Renal pelvis (tissue), 4 donors: ENCODE measurements around the gene FRMD8. TPM values are rescaled to one million over a fixed set of nuclear protein-coding genes. Genes with fewer than 3 reads are reported as not detected.
"Not testable (repeated sequence)": the region's sequence is repeated elsewhere in the genome, so short reads cannot be mapped to it uniquely, and the experiment has no call there.

ENCODE experiments used
- DNase-seq: peaks from one replicate; pipeline ENCODE4 v3.0.0-alpha.2; 2013
- polyA plus RNA-seq, 3 donors: library from polyadenylated mRNA; unstranded; fragments of 120-200 nt; gene quantifications; one replicate each; pipeline ENCODE4 v1.2.1, GENCODE V29; 2013; ENCODE audit not compliant: insufficient read length in 3 of 3

The FRMD8 gene
- polyA plus RNA-seq, 3 donors = 20.4 to 26.7 (median 21.0) TPM

- no peak for DNase-seq
These were observed 24.7 kb downstream of the FRMD8 start for GRCh38 chr11:65410936-65411680.

GRCh38 chr11:65411681-65412070, 25.2 kb downstream of the FRMD8 start:
- DNase-seq = no peak

GRCh38 chr11:65412271-65413076, 26.0 kb downstream of the FRMD8 start:
- no peak for DNase-seq

DNA sequence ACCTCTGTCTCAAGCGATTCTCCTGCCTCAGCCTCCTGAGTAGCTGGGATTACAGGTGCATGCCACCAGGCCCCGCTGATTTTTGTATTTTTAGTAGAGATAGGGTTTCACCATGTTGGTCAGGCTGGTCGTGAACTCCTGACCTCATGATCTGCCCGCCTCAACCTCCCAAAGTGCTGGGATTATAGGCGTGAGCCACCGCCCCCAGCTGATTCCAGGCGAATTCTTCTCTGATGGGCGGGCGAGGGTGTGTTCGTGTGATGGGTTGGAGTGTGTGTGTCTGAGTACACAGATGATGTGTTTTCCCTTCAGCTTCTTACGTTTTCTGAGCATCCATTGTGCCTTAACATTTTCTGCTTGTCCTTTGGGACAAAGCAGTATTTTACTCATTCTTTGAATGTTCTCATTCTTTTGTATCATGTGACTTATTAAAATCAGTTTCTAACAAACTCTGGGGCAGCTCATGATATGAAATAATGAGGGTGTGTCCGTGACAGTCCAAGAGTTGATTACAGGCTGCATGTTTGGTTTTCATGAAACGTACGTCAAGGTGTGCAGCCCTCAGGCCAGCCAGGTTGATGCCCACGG, 26.7 kb downstream of the FRMD8 start:
- DNase-seq = not testable (repeated sequence)

DNA sequence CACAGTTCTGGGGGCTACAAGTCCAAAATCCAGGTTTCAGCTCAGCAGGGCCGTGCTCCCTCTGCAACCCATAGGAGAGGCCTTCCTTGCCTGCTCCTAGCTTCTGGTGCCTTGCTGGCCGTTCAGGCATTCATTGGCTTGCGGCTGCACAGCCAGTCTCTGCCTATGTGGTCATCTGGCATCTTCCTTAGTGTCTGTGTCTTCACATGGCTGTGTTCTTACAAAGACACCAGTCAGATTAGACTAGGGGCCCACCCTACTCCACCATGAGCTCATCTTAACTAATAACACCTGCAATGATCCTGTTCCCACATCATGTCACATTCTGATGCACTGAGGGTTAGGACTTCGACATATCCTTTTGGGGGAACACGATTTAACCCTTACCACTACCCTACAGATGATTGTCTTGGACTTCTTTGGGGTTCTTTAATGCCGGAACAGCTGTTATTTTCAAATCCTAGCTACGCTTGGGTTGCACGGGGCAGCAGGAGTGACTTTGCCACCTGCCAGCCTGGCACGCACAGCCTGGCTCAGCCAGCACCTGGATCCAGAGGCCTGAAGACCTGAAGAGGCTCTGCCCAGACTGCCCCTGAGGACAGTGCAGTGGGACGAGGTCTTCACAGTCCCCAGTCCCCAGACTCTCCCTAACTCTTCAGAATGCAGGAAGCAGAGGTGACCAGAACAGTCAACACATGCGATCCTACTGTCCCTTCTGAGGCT, 28.5 kb downstream of the FRMD8 start:
- no peak for DNase-seq

GRCh38 chr11:65415499-65416340, 29.3 kb downstream of the FRMD8 start:
- no peak for DNase-seq

DNA sequence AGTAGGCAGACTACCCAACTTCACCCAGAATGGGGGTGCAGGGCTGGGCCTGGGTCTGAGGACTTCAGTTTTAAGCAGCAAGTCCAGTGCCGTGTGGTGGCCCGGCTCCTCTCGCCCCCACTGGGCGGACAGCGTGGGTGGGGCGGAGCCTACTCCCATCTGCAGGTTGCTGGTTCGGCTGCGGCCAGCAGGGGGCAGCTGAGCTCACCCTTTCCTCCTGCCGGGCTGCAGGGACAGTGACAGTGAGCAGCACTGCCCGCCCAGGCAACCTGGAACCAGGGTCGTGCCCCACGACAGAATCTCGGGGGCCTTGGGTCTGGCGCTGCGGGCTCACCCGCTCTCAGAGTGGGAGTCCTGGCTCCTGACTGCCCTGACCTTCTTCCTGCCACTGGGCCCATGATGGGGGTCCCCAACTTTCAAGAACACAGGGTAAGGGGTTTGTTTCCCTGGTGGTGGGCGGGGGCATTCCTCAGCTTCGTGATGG, 29.9 kb downstream of the FRMD8 start:
- DNase-seq = peak; percentile 78

GRCh38 chr11:65416841-65417701, 30.6 kb downstream of the FRMD8 start:
- DNase-seq = no peak

DNA sequence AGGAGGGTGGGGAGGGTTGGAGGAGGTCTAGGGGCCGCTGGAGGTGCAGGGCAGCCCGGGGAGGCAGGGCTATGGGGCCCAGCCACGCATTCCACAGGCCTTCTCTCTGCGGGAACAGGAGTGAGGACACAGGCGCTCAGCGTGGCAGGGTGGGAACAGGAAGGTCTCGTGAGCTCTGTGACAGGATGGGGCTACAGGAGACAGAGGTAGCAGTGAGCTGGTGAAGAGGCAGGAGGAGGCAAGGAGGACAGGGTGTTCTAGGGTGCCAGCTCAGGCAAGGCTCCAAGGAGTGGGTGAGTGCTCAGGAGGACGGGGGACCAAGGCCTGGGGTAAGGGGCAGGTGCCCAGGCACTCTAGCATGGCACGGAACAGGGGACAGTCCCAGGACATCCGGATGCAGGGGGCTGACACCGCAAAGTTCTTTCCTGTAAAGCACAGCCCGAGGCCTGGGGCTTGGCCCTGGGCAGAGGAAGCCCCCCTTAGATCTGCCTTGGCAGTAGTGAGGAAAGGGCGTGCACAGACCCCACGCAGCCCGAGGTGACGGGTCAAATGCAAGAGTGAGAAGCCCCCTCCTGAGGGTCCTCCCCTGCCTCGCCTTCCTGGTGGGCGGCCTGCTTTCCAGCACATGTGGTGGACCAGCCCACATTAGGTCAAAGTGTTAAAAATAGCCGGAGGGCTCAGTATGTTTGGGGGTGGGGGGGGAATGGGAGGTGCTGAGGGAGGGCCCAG, 31.4 kb downstream of the FRMD8 start:
- DNase-seq = no peak

GRCh38 chr11:65418431-65418680, 31.9 kb downstream of the FRMD8 start:
- no peak for DNase-seq

- DNase-seq = peak; percentile 96
These were observed 32.4 kb downstream of the FRMD8 start for GRCh38 chr11:65418681-65419459.

GRCh38 chr11:65419460-65419771, 33.0 kb downstream of the FRMD8 start:
- DNase-seq = no peak

GRCh38 chr11:65419772-65420481, 33.5 kb downstream of the FRMD8 start:
- DNase-seq = no peak

DNA sequence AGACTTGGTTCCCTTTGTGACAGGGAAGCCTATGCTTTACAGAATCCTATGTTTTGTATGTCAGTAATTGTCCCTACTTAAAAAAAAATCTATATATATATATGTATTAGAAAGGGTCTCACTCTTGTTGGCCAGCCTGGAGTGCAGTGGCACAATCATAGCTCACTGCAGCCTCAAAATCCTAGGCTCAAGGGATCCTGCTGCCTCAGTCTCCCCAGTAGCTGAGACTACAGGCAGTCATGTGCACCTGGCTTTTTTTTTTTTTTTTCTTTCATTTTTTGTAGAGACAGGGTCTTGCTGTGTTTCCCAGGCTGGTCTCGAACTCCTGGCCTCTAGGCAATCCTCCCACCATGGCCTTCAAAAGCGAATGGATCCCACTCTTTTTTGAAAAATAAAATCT, 34.1 kb downstream of the FRMD8 start:
- no peak for DNase-seq

DNA sequence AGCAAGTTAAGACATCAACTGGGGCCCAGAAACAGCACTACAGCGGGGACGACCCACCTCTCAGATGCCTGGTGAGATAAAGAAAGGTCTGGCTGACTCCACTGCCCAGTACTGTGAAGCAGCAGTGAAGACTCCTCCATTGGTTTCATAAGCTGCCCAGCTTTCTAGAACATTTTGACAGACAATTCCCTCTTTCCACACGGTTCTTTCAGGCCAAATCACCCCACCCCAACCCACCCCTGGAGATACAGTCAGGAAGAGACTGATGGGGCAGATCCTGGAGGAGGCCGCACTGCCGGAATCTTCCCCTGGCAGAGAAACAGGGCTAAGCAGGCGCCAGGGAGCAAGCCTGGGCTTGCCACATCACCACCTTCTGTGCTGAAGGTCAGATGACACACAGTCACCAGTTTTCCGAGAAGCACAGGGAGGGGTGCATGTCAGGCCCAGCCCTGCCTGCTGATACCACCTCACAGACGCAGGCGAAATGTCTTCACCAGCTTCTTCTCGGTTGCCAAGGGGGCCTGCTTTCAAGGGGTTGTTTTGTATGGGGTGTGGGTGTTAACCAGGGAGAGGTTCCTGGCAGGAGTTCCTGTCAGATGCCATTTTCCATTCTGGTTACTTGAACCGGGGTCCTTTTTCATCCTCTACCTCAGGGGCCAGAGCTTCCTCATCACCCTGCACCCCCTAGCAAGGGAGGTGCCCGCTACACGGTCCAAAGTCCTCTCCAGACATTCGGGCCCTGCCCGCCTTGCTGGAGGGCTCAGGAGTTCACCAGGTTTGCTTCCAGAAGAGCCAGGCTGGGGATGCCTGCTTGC, 34.7 kb downstream of the FRMD8 start:
- no peak for DNase-seq

DNA sequence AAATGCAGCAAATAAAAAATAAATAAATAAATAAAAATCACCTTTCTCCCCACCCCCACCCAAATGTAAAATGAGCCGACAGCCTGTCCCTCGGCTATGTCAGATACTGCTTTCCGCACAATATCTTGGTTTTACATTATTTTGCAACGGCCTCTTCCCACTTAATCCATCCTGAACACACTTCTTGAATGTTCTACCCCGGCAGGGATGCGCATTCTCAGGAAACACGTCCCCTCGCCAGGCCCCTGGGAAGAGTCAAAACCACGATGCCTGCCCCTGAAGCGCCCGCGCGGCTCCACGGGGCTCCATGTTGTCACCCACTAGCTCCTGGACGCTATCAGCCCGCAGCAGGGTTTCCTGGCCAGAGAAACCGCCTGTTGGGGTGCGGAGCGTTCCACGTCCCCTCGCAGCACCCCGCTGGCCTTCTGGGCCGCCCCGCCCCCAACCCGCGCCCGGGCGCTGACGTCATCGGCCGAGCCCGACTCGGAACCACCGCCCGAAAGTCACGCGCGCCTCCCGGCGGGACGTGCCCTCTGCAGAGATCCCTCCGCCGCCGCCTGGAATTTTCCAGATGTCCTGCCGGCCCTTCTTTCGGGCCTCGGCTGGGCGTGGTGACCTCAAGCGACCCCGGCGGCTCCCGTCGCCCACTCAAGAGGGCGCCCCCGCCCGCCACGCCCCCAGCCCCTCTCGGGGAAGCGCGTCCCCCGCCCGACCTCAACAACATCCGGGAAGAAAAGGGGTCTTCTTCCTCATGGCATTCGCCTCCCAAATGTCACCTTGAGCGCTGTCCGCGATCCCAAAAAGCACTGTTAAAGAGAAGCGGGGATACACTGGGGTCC, 35.6 kb downstream of the FRMD8 start:
- peak; percentile 96 for DNase-seq
